H1 (cell line): ENCODE data around the gene MBD3L2B. TPM values are rescaled to one million over a fixed set of nuclear protein-coding genes. Genes with fewer than 3 reads are reported as not detected.

Experiments
- CTCF ChIA-PET: fragments of 300-600 bp; sonication (Branson Sonifier 250); formaldehyde crosslinking; loops from one replicate; lab custom pipeline; 2021; ENCODE audit not compliant: partially characterized antibody; lab: Charles Lee
- POLR2A ChIA-PET: fragments of 300-600 bp; sonication (Branson Sonifier 250); formaldehyde crosslinking; loops from one replicate; lab custom pipeline; 2021; ENCODE audit warnings: inconsistent platforms; ENCODE audit not compliant: partially characterized antibody; lab: Charles Lee
- DNase-seq, 2 experiments: peaks; one replicate each; pipeline versions ENCODE4 v3.0.0 to v3.0.0-alpha.2; 2010 to 2022; ENCODE audit warnings: low spot score in 2 of 2, low read depth in 1 of 2, mixed read lengths in 1 of 2
- FAIRE-seq: peaks from 2 replicates; lab custom pipeline; 2011; peaks lifted over from hg19 to GRCh38; lab: Jason Lieb, UNC
- H2AFZ ChIP-seq: 2 replicates; pipeline ENCODE4 v1.8.1; 2012; ENCODE audit warnings: low read length, inconsistent platforms
- H2AK5ac ChIP-seq: 2 replicates; pipeline ENCODE4 v1.6.1; 2013; ENCODE audit warnings: low read depth, low read length
- H2BK120ac ChIP-seq: replicated peaks from 2 replicates; pipeline ENCODE3; 2013; ENCODE audit warnings: low read depth, low read length, inconsistent platforms
- H2BK12ac ChIP-seq: 2 replicates; pipeline ENCODE4 v1.6.1; 2013; ENCODE audit warnings: low read depth, low read length
- H2BK15ac ChIP-seq: 2 replicates; pipeline ENCODE4 v1.6.1; 2013; ENCODE audit warnings: low read length
- H2BK20ac ChIP-seq: 2 replicates; pipeline ENCODE4 v1.6.1; 2013; ENCODE audit warnings: low read length
- H2BK5ac ChIP-seq: 2 replicates; pipeline ENCODE4 v1.6.1; 2013; ENCODE audit warnings: low read depth, low read length
- H3K14ac ChIP-seq: 2 replicates; pipeline ENCODE4 v1.6.1; 2013; ENCODE audit warnings: inconsistent platforms; ENCODE audit not compliant: insufficient read length
- H3K18ac ChIP-seq: 2 replicates; pipeline ENCODE4 v1.6.1; 2013; ENCODE audit warnings: low read length; ENCODE audit errors: extremely low read depth
- H3K23ac ChIP-seq: 2 replicates; pipeline ENCODE4 v1.6.1; 2013; ENCODE audit warnings: inconsistent platforms; ENCODE audit not compliant: insufficient read length
- H3K23me2 ChIP-seq: 2 replicates; pipeline ENCODE4 v1.6.1; 2013; ENCODE audit warnings: low read depth, low read length
- H3K27ac ChIP-seq: 2 replicates; pipeline ENCODE4 v1.6.1; 2011; ENCODE audit warnings: low read depth, low read length, inconsistent platforms
- H3K27me3 ChIP-seq, 4 experiments: replicated peaks in 1 of 4; 1 replicate in 1 of 4; 2 replicates in 3 of 4; pipeline versions ENCODE4 v1.6.1 to v1.8.1; 2011 to 2013; ENCODE audit warnings: low read length in 3 of 4, mild to moderate bottlenecking in 3 of 4, inconsistent platforms in 2 of 4, mixed read lengths in 2 of 4, moderate library complexity in 1 of 4; ENCODE audit not compliant: control insufficient read depth in 3 of 4, insufficient read depth in 3 of 4; ENCODE audit errors: extremely low read depth in 1 of 4
- H3K36me3 ChIP-seq, 4 experiments: 2 replicates each; pipeline versions ENCODE4 v1.6.1 to v1.8.1; 2011 to 2013; ENCODE audit warnings: mild to moderate bottlenecking in 4 of 4, low read length in 3 of 4, moderate library complexity in 2 of 4, control low read depth in 1 of 4, inconsistent platforms in 1 of 4; ENCODE audit not compliant: insufficient read depth in 4 of 4, control insufficient read depth in 2 of 4
- H3K4ac ChIP-seq: replicated peaks from 2 replicates; pipeline ENCODE3; 2013; ENCODE audit warnings: low read length, low read depth, mixed read lengths, inconsistent platforms; ENCODE audit not compliant: insufficient read length
- H3K4me1 ChIP-seq, 4 experiments: replicated peaks in 1 of 4; 1 replicate in 1 of 4; 2 replicates in 3 of 4; pipeline versions ENCODE4 v1.6.1 to v1.8.1; 2011 to 2013; ENCODE audit warnings: low read length in 3 of 4, inconsistent platforms in 2 of 4, mixed read lengths in 1 of 4; ENCODE audit not compliant: insufficient read depth in 4 of 4, control insufficient read depth in 3 of 4
- H3K4me2 ChIP-seq, 2 experiments: 2 replicates each; pipeline versions ENCODE4 v1.6.1 to v1.8.1; 2011 to 2013; ENCODE audit warnings: low read depth in 2 of 2, low read length in 2 of 2, control low read depth in 1 of 2, inconsistent platforms in 1 of 2, mild to moderate bottlenecking in 1 of 2; ENCODE audit not compliant: insufficient read depth in 1 of 2
- H3K4me3 ChIP-seq, 4 experiments: fragments of 200-600, 300-600 bp in 1 of 4; sonication (generic), shearing (Covaris generic), sonication (Bioruptor Twin) in 1 of 4; 2 replicates each; pipeline versions ENCODE4 v1.5.1 to v1.8.1; 2011 to 2016; ENCODE audit warnings: low read length in 4 of 4, low read depth in 3 of 4, control low read depth in 2 of 4, inconsistent platforms in 2 of 4, mild to moderate bottlenecking in 2 of 4, mixed read lengths in 1 of 4, moderate library complexity in 1 of 4; ENCODE audit not compliant: insufficient read depth in 2 of 4; ENCODE audit errors: extremely low read depth in 1 of 4
- H3K56ac ChIP-seq: replicated peaks from 2 replicates; pipeline ENCODE3; 2013; ENCODE audit warnings: low read depth, mild to moderate bottlenecking, mixed read lengths, low read length, inconsistent platforms; ENCODE audit not compliant: insufficient read length
- H3K79me1 ChIP-seq: 2 replicates; pipeline ENCODE4 v1.6.1; 2013; ENCODE audit warnings: low read depth, low read length, control low read depth
- H3K79me2 ChIP-seq, 2 experiments: 2 replicates each; pipeline versions ENCODE4 v1.6.1 to v1.8.1; 2012 to 2013; ENCODE audit warnings: low read length in 2 of 2, mild to moderate bottlenecking in 2 of 2, inconsistent platforms in 1 of 2; ENCODE audit not compliant: insufficient read depth in 2 of 2, control insufficient read depth in 1 of 2
- H3K9ac ChIP-seq, 4 experiments: replicated peaks in 1 of 4; 1 replicate in 1 of 4; 2 replicates in 3 of 4; pipeline versions ENCODE4 v1.6.1 to v1.8.1; 2011 to 2013; ENCODE audit warnings: low read depth in 3 of 4, low read length in 3 of 4, control low read depth in 2 of 4, mild to moderate bottlenecking in 2 of 4, moderate library complexity in 2 of 4, inconsistent platforms in 1 of 4; ENCODE audit errors: extremely low read depth in 1 of 4
- H3K9me3 ChIP-seq, 2 experiments: 2 replicates each; pipeline versions ENCODE4 v1.6.1 to v1.8.1; 2012 to 2013; ENCODE audit warnings: mild to moderate bottlenecking in 2 of 2, moderate library complexity in 2 of 2, control low read depth in 1 of 2, inconsistent platforms in 1 of 2, low read depth in 1 of 2, low read length in 1 of 2, mixed read lengths in 1 of 2; ENCODE audit not compliant: insufficient read depth in 2 of 2
- H4K20me1 ChIP-seq, 2 experiments: replicated peaks in 1 of 2; 2 replicates each; pipeline versions ENCODE3 to v1.8.1; 2011 to 2013; ENCODE audit warnings: inconsistent platforms in 2 of 2, low read length in 2 of 2, mild to moderate bottlenecking in 1 of 2; ENCODE audit not compliant: insufficient read depth in 2 of 2, control insufficient read depth in 1 of 2
- H4K5ac ChIP-seq: 2 replicates; pipeline ENCODE4 v1.6.1; 2013; ENCODE audit warnings: low read length, low read depth, mixed read lengths, inconsistent platforms; ENCODE audit not compliant: insufficient read length
- H4K8ac ChIP-seq: 2 replicates; pipeline ENCODE4 v1.8.0; 2013; ENCODE audit warnings: mild to moderate bottlenecking, moderate library complexity, low read length, inconsistent platforms; ENCODE audit not compliant: insufficient read depth; ENCODE audit errors: extremely low read depth
- H4K91ac ChIP-seq: replicated peaks from 2 replicates; pipeline ENCODE3; 2013; ENCODE audit warnings: low read length, mixed read lengths, inconsistent platforms; ENCODE audit not compliant: insufficient read length
- EP300 ChIP-seq, 2 experiments: IDR thresholded peaks; 1 replicate in 1 of 2; 2 replicates in 1 of 2; pipeline ENCODE4 v1.6.1; 2011 to 2012; ENCODE audit warnings: low read depth in 2 of 2, low read length in 2 of 2, mild to moderate bottlenecking in 2 of 2, borderline replicate concordance in 1 of 2, inconsistent platforms in 1 of 2, moderate library complexity in 1 of 2
- JUND ChIP-seq: IDR thresholded peaks from 2 replicates; pipeline ENCODE4 v1.6.1; 2011; ENCODE audit warnings: mild to moderate bottlenecking, improper control_type of control experiment, low read length
- RBBP5 ChIP-seq: IDR thresholded peaks from 2 replicates; pipeline ENCODE4 v1.7.1; 2012; ENCODE audit warnings: low read depth, mild to moderate bottlenecking, inconsistent platforms, low read length, moderate library complexity, borderline replicate concordance
- SUZ12 ChIP-seq: fragments of 200-600 bp; sonication (generic); IDR thresholded peaks from 2 replicates; pipeline ENCODE4 v1.6.1; 2012; ENCODE audit warnings: mild to moderate bottlenecking, inconsistent platforms, low read length, moderate library complexity, mixed read lengths
- WGBS, 2 experiments: shearing (Covaris generic) in 1 of 2; methylation state at CpG; one replicate each; pipeline versions ENCODE4 v1.1.6 to v1.1.7; 2013 to 2015; ENCODE audit warnings: low lambda C conversion rate in 2 of 2, mixed read lengths in 2 of 2, inconsistent platforms in 1 of 2, low coverage in 1 of 2, missing lambda C conversion rate in 1 of 2; ENCODE audit not compliant: insufficient replicate concordance in 2 of 2, insufficient coverage in 1 of 2, insufficient read length in 1 of 2; ENCODE audit errors: extremely low coverage in 1 of 2, missing lambda C conversion rate in 1 of 2; 5-methylcytosine and 5-hydroxymethylcytosine counted together
- polyA plus RNA-seq, 7 experiments: library from polyadenylated mRNA; depleted of rRNA in 3 of 7; stranded (reverse) in 5 of 7; unstranded in 2 of 7; fragments of >200 nt in 5 of 7; fragments of 200-250 nt in 2 of 7; gene quantifications; 1 replicate in 5 of 7; 2 replicates in 1 of 7; 4 replicates in 1 of 7; pipeline versions ENCODE4 v1.2.1 to v1.2.3, GENCODE V29; 2011 to 2013; ENCODE audit warnings: missing spikeins in 2 of 7, mixed read lengths in 2 of 7
- total RNA-seq: library from RNA; stranded (reverse); fragmentation: NEBNext Ultra II Directional; extraction: Animal tissue kit (Norgen Biotek cat#: 25700); gene quantifications from 2 replicates; pipeline ENCODE4 v1.2.1, GENCODE V29; 2021
- TF ChIP-seq, protein P1 (sequence below): IDR thresholded peaks from 2 replicates; pipeline ENCODE4 v1.6.1; 2011; ENCODE audit warnings: low read depth, mild to moderate bottlenecking, low read length; ENCODE audit not compliant: insufficient read depth

Gene MBD3L2B
- total and polyA plus RNA-seq, 2 of the 8 experiments (the other 6 are each of a cell fraction or from before 2014, with no cell fraction given): not detected

DNA sequence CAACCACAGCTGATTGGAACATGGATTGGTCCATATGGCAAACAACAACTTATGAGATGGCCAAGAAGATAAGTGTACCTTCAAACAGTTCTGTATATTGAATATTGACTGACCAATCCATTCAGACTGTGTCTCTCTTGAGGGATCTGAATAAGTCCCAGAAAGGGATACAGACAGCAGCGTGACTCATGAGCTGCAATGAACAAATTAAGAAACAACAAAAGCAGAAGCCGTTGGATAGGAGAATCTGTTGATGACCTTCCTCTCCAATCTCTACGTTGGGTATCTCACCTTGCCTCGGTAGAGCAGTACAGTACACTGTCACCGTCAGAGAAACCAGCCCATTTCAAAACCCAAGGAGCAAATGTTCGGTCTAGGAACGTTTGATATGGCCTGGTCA, 21.3 kb downstream of the MBD3L2B start:
- 83% methylated on average over 7 of the region's 7 CpGs; no CpG with 5 or more reads in 1 of the 2 experiments for WGBS, 2 experiments
- Histone ChIP-seq H2BK12ac (no peak overlapping the region), H3K79me1 (no peaks in the 10 kb centered on the region), H3K9me3 (peaks cover 60 to 77% of the 10 kb centered on the region in 2 experiments), H3K4me1 (no peaks in the 10 kb centered on the region), H2AK5ac (no peak overlapping the region), H3K4ac (no peak overlapping the region), H3K36me3 (no peaks in the 10 kb centered on the region; a peak in 2 of 8 replicates), H4K5ac (no peak overlapping the region), H2BK5ac (no peak overlapping the region), H2AFZ (no peak overlapping the region), H3K4me3 (no peak overlapping the region), H2BK120ac (no peak overlapping the region), H3K27ac (no peak overlapping the region), H4K20me1 (peaks cover 0 to 4% of the 10 kb centered on the region in 2 experiments), H3K79me2 (no peaks in the 10 kb centered on the region), H3K23ac (no peak overlapping the region), H3K14ac (no peak overlapping the region), H3K4me2 (no peak overlapping the region), H3K9ac (no peak overlapping the region), H3K56ac (no peak overlapping the region), H4K8ac (no peak overlapping the region), H3K18ac (no peak overlapping the region), H2BK20ac (no peak overlapping the region), H2BK15ac (no peak overlapping the region), H3K27me3 (no peaks in the 10 kb centered on the region), H3K23me2 (peaks cover 6% of the 10 kb centered on the region; the same call in 1 of the 2 replicates), H4K91ac (no peak overlapping the region)
- CTCF ChIA-PET: no interaction called here
- FAIRE-seq (no peak), DNase-seq (no peak)
- POLR2A ChIA-PET: no interaction called here
- no peak for TF ChIP-seq RBBP5
- TF ChIP-seq, protein P1, sequence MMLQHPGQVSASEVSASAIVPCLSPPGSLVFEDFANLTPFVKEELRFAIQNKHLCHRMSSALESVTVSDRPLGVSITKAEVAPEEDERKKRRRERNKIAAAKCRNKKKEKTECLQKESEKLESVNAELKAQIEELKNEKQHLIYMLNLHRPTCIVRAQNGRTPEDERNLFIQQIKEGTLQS: no peak
- no peak for TF ChIP-seq JUND
- no peak for TF ChIP-seq SUZ12
- no peak for TF ChIP-seq EP300 (IDR thresholded peaks at IDR 0.05; ENCODE audit: borderline replicate concordance in 1 of 2, low read depth in 2 of 2, low read length in 2 of 2)
